CD14-positive monocyte (primary cell): ENCODE data around the gene CHMP4B. TPM values are rescaled to one million over a fixed set of nuclear protein-coding genes. Genes with fewer than 3 reads are reported as not detected.

Experiments used
- DNase-seq, 3 donors: peaks; one replicate each; pipeline ENCODE4 v3.0.0-alpha.2; 2011 to 2022
- H2AFZ ChIP-seq: 2 replicates; pipeline ENCODE4 v1.6.0; 2012; ENCODE audit warnings: mild to moderate bottlenecking, low read depth, low read length, inconsistent platforms; ENCODE audit not compliant: insufficient read depth, poor library complexity, severe bottlenecking
- H3K27ac ChIP-seq, 2 donors: 1 replicate in 1 of 2; 2 replicates in 1 of 2; pipeline ENCODE4 v1.5.1; 2012 to 2013; ENCODE audit warnings: low read length in 2 of 2, control low read depth in 1 of 2, inconsistent platforms in 1 of 2, low read depth in 1 of 2, mild to moderate bottlenecking in 1 of 2
- H3K27me3 ChIP-seq, 2 donors: one replicate each; pipeline versions ENCODE4 v1.6.0 to v1.6.1; 2011 to 2013; ENCODE audit warnings: low read length in 2 of 2; ENCODE audit not compliant: control insufficient read depth in 2 of 2, insufficient read depth in 2 of 2
- H3K36me3 ChIP-seq, 2 donors: replicated peaks in 1 of 2; 1 replicate in 1 of 2; 2 replicates in 1 of 2; pipeline versions ENCODE4 v1.5.1 to v1.6.1; 2012 to 2013; ENCODE audit warnings: low read length in 2 of 2, control low read depth in 1 of 2, inconsistent platforms in 1 of 2, mild to moderate bottlenecking in 1 of 2; ENCODE audit not compliant: insufficient read depth in 2 of 2, control insufficient read depth in 1 of 2
- H3K4me1 ChIP-seq, 2 donors: 1 replicate in 1 of 2; 2 replicates in 1 of 2; pipeline versions ENCODE4 v1.5.1 to v1.6.1; 2012 to 2013; ENCODE audit warnings: low read length in 2 of 2, control low read depth in 1 of 2, inconsistent platforms in 1 of 2, mild to moderate bottlenecking in 1 of 2, moderate library complexity in 1 of 2; ENCODE audit not compliant: insufficient read depth in 2 of 2, control insufficient read depth in 1 of 2
- H3K4me2 ChIP-seq: replicated peaks from 2 replicates; pipeline ENCODE3; 2012; ENCODE audit warnings: low read length, moderate library complexity, mild to moderate bottlenecking; ENCODE audit not compliant: poor library complexity, severe bottlenecking; ENCODE audit errors: extremely low read depth
- H3K4me3 ChIP-seq, 3 experiments: fragments of 200-600 bp in 1 of 3; sonication (generic) in 1 of 3; replicated peaks in 1 of 3; 1 replicate in 2 of 3; 2 replicates in 1 of 3; pipeline ENCODE4 v1.5.1; 2011 to 2013; ENCODE audit warnings: low read length in 3 of 3, mild to moderate bottlenecking in 3 of 3, control low read depth in 2 of 3, low read depth in 2 of 3, inconsistent platforms in 1 of 3, moderate library complexity in 1 of 3
- H3K79me2 ChIP-seq: 2 replicates; pipeline ENCODE4 v1.6.0; 2012; ENCODE audit warnings: mild to moderate bottlenecking, control low read depth, inconsistent platforms, low read length, moderate library complexity; ENCODE audit not compliant: insufficient read depth
- H3K9ac ChIP-seq: 2 replicates; pipeline ENCODE4 v1.6.0; 2017; ENCODE audit warnings: low read length, mild to moderate bottlenecking; ENCODE audit not compliant: insufficient read depth, poor library complexity, severe bottlenecking
- H3K9me3 ChIP-seq, 2 donors: replicated peaks in 1 of 2; 1 replicate in 1 of 2; 2 replicates in 1 of 2; pipeline versions ENCODE4 v1.5.1 to v1.6.1; 2012 to 2013; ENCODE audit warnings: low read length in 2 of 2, control low read depth in 1 of 2; ENCODE audit not compliant: control insufficient read depth in 1 of 2, insufficient read depth in 1 of 2
- H4K20me1 ChIP-seq: 2 replicates; pipeline ENCODE4 v1.6.0; 2012; ENCODE audit warnings: mild to moderate bottlenecking, low read length, control low read depth, moderate library complexity; ENCODE audit not compliant: insufficient read depth
- H3K27ac Mint-ChIP-seq, 7 donors: one replicate each; pipeline ENCODE4 v1.8.0; 2020; ENCODE audit warnings: mild to moderate bottlenecking in 7 of 7, mixed read lengths in 7 of 7, moderate library complexity in 6 of 7, inconsistent platforms in 2 of 7
- H3K27me3 Mint-ChIP-seq, 3 donors: one replicate each; pipeline ENCODE4 v1.8.0; 2021 to 2022; ENCODE audit warnings: low read depth in 3 of 3, mild to moderate bottlenecking in 3 of 3, mixed read lengths in 3 of 3, moderate library complexity in 3 of 3, inconsistent platforms in 1 of 3
- H3K36me3 Mint-ChIP-seq, 2 donors: one replicate each; pipeline ENCODE4 v1.8.0; 2020; ENCODE audit warnings: mixed read lengths in 2 of 2, inconsistent platforms in 1 of 2, mild to moderate bottlenecking in 1 of 2
- H3K4me1 Mint-ChIP-seq: one replicate; pipeline ENCODE4 v1.8.0; 2020; ENCODE audit warnings: mild to moderate bottlenecking, mixed read lengths
- H3K4me3 Mint-ChIP-seq, 2 donors: one replicate each; pipeline ENCODE4 v1.8.0; 2020; ENCODE audit warnings: mild to moderate bottlenecking in 2 of 2, mixed read lengths in 2 of 2, moderate library complexity in 1 of 2
- H3K9me3 Mint-ChIP-seq, 7 donors: one replicate each; pipeline ENCODE4 v1.8.0; 2020 to 2022; ENCODE audit warnings: mixed read lengths in 7 of 7, mild to moderate bottlenecking in 6 of 7, moderate library complexity in 6 of 7, inconsistent platforms in 2 of 7
- CTCF ChIP-seq: fragments of 200-600 bp; IDR thresholded peaks from one replicate; pipeline ENCODE4 v1.8.0; 2022; ENCODE audit warnings: antibody characterized with exemption, mild to moderate bottlenecking
- WGBS: methylation state at CpG from one replicate; pipeline ENCODE4 v1.1.5; 2013; ENCODE audit warnings: missing lambda C conversion rate; ENCODE audit not compliant: insufficient coverage; 5-methylcytosine and 5-hydroxymethylcytosine counted together
- intact Hi-C, 2 donors: fragments of 100-400 bp; cut with micrococcal nuclease; formaldehyde crosslinking; loops; one replicate each; pipeline versions ENCODE4 v1.15.0 to v1.15.1; 2023
- polyA plus RNA-seq, 3 donors: library from polyadenylated mRNA; depleted of rRNA in 1 of 3; unstranded in 2 of 3; stranded (reverse) in 1 of 3; fragments of 300-500 nt in 2 of 3; fragments of >200 nt in 1 of 3; fragmentation: Illumina TruSeq in 2 of 3; gene quantifications; 1 replicate in 2 of 3; 2 replicates in 1 of 3; pipeline ENCODE4 v1.2.3, GENCODE V29; 2012 to 2021

Gene CHMP4B
- polyA plus RNA-seq, 3 donors = 7.1 to 181 (median 10.0) TPM

GRCh38 chr20:33900521-33901131, 89.5 kb downstream of the CHMP4B start:
- no peaks in the 10 kb centered on the region for H3K9me3 ChIP-seq
- H3K27me3 Mint-ChIP-seq = peaks cover 8 to 39% (median 18%) of the 10 kb centered on the region in 3 donors
- no peak for DNase-seq
- no peaks in the 10 kb centered on the region for H3K4me1 ChIP-seq
- no peak overlapping the region for H3K4me2 ChIP-seq
- no peaks in the 10 kb centered on the region for H4K20me1 ChIP-seq
- WGBS = 70% methylated on average over 6 of the region's 10 CpGs
- no peak overlapping the region for H3K4me3 Mint-ChIP-seq
- no peaks in the 10 kb centered on the region for H3K4me1 Mint-ChIP-seq
- no peak overlapping the region for H3K9ac ChIP-seq
- peaks cover 0 to 2% (median 0%) of the 10 kb centered on the region in 7 donors for H3K9me3 Mint-ChIP-seq
- H3K27ac Mint-ChIP-seq = no peak overlapping the region
- H3K27ac ChIP-seq = no peak overlapping the region
- H3K4me3 ChIP-seq = no peak overlapping the region
- intact Hi-C loops = no loop called here
- H3K36me3 Mint-ChIP-seq = no peaks in the 10 kb centered on the region
- H3K27me3 ChIP-seq = peaks cover 2 to 9% of the 10 kb centered on the region in 2 donors
- no peak for TF ChIP-seq CTCF
- H2AFZ ChIP-seq = peak overlapping the region; percentile 1
- H3K79me2 ChIP-seq = no peaks in the 10 kb centered on the region
- H3K36me3 ChIP-seq = no peaks in the 10 kb centered on the region

GRCh38 chr20:33901132-33901523, 90.0 kb downstream of the CHMP4B start:
- Histone ChIP-seq H3K9ac (no peak overlapping the region), H3K4me2 (no peak overlapping the region), H4K20me1 (no peaks in the 10 kb centered on the region), H3K4me3 (no peak overlapping the region), H3K27me3 (peaks cover 2 to 7% of the 10 kb centered on the region in 2 donors), H3K9me3 (no peaks in the 10 kb centered on the region), H3K79me2 (no peaks in the 10 kb centered on the region), H3K27ac (no peak overlapping the region), H2AFZ (peak overlapping the region; percentile 1), H3K4me1 (no peaks in the 10 kb centered on the region), H3K36me3 (no peaks in the 10 kb centered on the region)
- intact Hi-C loops = no loop called here
- no peak for TF ChIP-seq CTCF
- no peaks in the 10 kb centered on the region for H3K4me1 Mint-ChIP-seq
- H3K27me3 Mint-ChIP-seq = peaks cover 8 to 37% (median 18%) of the 10 kb centered on the region in 3 donors
- DNase-seq = no peak
- peaks cover 0 to 2% (median 0%) of the 10 kb centered on the region in 7 donors for H3K9me3 Mint-ChIP-seq
- peak overlapping the region in 1 of 7 donors; percentile 40 for H3K27ac Mint-ChIP-seq
- H3K4me3 Mint-ChIP-seq = no peak overlapping the region
- no CpG with 5 or more reads among the region's 4 CpGs for WGBS
- no peaks in the 10 kb centered on the region for H3K36me3 Mint-ChIP-seq
